Medulla oblongata (tissue), 1 donor: Measurements from ENCODE around the gene CHST11.

Experiments used
- DNase-seq: peaks from one replicate; pipeline ENCODE4 v3.0.0-alpha.2; 2015; ENCODE audit errors: extremely low spot score

CHST11 gene

DNA sequence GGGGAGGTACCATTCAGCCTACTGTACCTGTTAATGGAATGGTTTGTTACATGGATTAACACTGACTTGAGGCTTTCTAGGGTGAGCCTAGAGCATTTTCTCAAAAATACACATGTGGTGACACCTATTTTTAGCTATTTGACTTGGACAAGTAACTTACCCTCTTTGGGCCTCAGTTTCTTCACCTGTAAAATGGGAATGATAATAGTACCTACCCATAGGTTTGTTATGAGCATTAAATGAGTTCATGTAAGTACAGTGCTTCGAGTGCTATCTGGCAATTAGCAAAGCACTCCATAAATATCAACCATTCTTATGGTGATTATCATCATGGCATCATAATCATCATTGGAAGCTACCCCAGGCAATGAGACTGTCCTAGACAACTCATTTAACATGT lies 216.5 kb downstream of the CHST11 start:
- DNase-seq: no peak

- no peak for DNase-seq
These were observed 217.1 kb downstream of the CHST11 start for GRCh38 chr12:104673696-104674482.

DNA sequence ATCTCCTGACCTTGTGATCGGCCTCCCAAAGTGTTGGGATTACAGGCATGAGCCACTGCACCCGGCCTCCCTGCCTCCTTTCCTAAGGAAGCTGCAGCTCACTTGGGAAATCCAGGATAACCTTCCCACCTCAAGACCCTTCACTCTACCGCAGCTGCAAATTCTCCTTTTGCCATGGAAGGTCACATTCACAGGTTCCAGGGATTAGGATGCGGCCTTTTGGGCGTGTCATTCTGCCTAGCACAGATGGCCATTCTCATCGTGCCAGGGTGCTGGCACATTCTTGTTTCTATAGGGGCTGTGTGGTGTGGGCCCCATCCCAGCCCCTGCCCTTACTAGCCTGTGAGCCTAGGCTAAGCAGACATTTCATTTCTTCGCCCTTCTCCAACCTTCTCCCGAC lies 219.9 kb downstream of the CHST11 start:
- DNase-seq: no peak

GRCh38 chr12:104677441-104678089 lies 220.8 kb downstream of the CHST11 start:
- no peak for DNase-seq

DNA sequence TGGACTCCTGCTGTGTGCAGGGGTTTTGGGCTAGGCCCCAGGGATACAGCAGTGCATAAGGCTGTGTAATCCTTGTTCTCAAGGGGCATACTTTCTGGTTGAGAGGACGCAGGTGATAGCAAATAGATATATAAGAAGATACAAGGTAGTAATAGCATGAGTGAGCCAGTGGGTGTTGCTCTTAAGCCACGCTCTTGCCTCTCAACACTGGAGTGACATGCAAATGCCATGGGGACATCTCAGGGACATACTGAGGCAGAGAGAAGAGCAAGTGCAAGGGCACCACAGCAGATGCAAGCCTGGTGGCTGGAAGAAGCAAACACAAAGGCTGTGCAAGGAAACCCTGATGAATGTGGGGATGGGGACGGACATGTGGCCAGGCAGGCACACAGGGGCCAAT lies 223.3 kb downstream of the CHST11 start:
- DNase-seq: no peak

DNA sequence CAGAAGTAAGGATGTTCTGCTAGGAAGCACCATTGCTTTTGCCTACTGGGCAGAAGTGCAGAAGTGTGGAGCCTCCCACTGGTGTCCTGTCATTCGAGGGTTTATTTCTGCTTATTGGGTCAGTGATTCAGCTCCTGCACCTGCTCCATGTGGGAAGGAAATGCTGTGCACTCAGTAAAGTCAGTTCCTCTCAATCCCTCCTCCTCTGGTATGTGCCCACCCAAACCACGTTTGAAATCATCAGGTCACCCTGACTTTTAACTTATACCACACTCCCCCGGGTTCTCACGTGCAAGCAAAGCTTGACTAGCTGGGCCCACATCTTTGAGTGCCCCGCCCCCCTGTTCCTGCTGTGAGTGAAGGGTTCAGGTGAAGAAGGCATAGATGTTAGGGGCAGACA lies 223.7 kb downstream of the CHST11 start:
- DNase-seq: no peak

DNA sequence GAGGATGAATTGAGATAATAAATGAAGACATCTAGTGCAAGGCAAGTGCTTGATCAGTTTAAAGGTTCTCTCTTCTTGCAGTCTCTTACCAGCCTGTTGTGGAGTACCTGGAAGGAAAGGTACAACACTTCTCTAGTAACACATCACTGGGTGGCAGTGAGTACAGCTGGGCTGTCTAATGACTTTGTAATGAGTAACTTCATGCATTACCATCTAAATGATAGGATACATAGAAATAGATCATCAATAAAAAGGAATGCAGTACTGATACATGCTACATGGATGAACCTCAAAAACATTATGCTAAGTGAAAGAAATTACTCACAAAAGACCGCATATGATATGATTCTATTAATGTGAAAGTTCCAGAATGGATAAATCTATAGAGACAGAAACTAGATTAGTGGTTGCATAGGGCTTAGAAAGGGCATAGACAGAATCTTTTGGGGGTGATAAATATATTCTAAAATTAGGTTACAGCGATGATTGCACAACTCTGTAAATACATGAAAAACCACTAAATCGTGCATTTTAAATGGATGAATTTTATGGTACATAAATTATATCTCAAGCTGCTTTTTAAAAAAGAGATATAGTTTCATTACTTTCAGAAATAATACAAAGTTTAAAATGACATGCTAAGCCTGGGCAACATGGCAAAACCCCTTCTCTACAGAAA lies 224.4 kb downstream of the CHST11 start:
- no peak for DNase-seq

DNA sequence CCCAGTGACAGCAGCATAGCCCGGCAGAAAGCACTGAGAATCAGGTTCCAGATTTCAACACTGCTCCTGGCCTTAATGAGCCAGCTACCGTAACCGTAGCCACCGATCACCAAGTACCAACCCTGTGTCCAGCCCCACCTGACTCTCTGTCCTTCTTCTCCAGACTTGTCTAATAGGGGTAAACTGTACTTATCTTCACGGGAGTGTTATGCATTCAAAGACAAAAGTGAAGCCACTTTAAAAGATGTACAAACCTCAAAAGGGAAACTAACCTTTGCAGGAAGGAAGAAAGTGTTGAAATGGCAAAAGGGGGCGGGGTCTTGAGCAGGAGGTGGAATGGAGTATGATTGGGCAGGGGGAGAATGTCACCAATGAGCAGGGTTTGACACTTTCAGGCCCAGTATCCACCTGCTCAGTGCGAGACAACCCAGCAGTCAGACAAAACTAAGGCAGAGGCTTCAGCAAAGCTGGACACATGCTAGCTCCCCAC lies 226.1 kb downstream of the CHST11 start:
- DNase-seq: no peak

GRCh38 chr12:104683831-104684503 lies 227.2 kb downstream of the CHST11 start:
- DNase-seq: no peak

- no peak for DNase-seq
These were observed 228.1 kb downstream of the CHST11 start for GRCh38 chr12:104684884-104685283.

GRCh38 chr12:104685366-104685765 lies 228.6 kb downstream of the CHST11 start:
- DNase-seq: no peak

GRCh38 chr12:104686196-104686595 lies 229.4 kb downstream of the CHST11 start:
- no peak for DNase-seq

- DNase-seq: no peak
These were observed 231.2 kb downstream of the CHST11 start for GRCh38 chr12:104687823-104688573.

DNA sequence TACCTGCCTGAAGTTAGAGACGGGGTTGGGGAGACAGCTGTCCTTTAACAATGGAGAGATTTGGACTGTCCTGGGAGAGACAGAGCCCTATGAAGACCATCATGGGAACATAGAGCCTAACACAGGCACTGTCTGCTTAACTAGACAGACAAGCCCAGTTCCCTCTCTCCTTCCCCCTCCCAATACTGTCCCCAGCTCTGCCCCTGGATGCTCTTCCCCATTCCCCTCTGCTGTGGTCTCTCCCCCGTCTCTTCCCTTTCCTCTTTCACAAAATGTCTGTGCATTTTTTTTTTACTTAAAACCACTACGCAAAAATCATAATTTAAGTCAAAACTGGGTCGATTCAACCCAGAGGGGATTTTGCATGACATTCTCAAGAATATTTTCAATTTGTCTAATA lies 232.9 kb downstream of the CHST11 start:
- DNase-seq: no peak

- no peak for DNase-seq
These were observed 235.2 kb downstream of the CHST11 start for GRCh38 chr12:104691721-104692556.

DNA sequence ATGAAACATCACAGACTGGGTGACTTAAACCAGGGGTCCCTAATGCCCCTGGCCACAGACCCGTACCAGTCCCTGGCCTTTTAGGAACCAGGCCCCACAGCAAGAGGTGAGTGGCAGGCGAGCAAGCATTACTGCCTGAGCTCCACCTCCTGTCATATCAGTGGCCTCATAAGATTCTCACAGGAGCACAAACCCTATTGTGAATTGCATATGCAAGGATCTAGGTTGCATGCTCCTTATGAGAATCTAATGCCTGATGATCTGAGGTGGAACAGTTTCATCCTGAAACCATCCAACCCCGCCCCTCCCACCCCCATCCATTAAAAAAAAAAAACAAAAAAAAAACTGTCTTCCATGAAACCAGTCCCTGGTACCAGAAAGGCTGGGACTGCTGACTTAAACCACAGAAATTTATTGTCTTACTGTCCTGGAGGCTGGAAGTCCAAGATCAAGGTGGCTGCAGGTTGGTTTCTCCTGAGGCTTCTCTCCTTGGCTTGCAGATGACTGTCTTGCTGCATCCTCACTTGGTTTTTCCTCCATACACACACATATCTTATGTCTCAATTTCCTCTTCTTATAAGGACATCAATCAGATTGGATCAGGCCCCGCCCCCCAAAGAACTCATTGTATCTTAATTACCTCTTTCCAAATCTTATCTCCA lies 235.9 kb downstream of the CHST11 start:
- no peak for DNase-seq

DNA sequence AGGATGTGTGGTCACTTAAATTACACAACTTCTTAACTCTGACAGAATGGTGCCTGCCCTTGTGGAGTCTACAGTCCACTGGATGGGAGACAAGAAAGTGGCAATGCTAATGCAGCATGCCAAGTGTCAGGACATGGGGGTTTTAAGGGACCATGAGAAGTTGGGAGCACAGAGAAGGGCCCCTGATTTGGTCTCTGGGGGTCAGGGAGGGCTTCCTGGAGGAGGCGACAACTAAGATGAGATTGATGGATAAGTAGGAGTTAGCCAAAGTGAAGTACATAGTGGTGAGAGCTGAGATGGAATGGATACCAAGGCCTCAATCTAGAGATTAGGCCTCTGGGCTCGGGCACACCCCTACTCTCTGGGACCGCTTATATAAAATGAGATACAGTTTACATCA lies 236.7 kb downstream of the CHST11 start:
- no peak for DNase-seq

- no peak for DNase-seq
These were observed 237.4 kb downstream of the CHST11 start for GRCh38 chr12:104694161-104694560.

- no peak for DNase-seq
These were observed 238.0 kb downstream of the CHST11 start for GRCh38 chr12:104694711-104695110.
